ENCODE data around the gene P2RX6.

DNA sequence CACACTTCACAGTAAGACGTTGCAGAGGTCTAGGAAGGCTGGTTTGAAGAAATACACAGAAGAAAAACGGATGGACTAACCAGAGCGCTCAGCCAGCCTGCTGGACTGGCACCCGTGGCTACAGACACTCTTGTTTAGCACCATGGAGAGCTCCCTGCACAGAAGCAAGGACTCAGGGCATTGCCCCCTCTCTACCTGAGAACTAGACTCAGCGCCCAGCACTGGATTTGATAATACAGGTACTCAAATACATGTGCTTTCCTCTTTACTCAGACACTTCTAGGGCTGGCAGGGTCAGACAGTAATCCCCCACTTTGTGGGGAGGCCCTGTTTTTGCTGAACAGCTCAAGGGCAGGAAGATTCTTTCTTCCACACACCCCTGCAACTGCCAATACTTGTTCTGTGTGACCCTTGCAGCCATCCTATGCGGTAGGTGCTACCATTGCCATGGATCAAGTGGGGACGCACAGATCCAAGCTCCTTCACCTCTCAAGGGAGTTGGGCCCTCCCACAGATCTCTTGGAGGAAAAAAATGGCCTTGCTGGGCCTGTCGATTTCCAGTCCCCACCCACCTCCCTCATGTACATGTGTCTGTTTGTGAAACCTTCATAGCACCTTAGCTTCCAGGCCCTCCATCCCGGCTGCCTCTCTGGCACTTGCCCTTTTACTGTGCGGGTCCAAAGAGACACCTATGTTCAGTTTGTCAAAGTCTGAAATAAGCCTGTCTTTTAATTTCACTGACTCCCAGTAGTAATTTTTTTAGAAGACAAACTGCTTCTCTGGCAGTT lies 5.1 kb upstream of the P2RX6 start:
- TF ChIP-seq, protein P1, sequence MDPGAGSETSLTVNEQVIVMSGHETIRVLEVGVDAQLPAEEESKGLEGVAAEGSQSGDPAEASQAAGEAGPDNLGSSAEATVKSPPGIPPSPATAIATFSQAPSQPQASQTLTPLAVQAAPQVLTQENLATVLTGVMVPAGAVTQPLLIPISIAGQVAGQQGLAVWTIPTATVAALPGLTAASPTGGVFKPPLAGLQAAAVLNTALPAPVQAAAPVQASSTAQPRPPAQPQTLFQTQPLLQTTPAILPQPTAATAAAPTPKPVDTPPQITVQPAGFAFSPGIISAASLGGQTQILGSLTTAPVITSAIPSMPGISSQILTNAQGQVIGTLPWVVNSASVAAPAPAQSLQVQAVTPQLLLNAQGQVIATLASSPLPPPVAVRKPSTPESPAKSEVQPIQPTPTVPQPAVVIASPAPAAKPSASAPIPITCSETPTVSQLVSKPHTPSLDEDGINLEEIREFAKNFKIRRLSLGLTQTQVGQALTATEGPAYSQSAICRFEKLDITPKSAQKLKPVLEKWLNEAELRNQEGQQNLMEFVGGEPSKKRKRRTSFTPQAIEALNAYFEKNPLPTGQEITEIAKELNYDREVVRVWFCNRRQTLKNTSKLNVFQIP (CRISPR knock-in tag; IDR thresholded peaks at IDR 0.05; ENCODE audit: borderline replicate concordance, low read depth), result no peak
- TF ChIP-seq ZFP3 (CRISPR knock-in tag; IDR thresholded peaks at IDR 0.05) (no peak), PPARA (CRISPR knock-in tag; IDR thresholded peaks at IDR 0.05; ENCODE audit: borderline replicate concordance) (no peak), SNAI2 (CRISPR knock-in tag; IDR thresholded peaks at IDR 0.05) (no peak), CSDC2 (CRISPR knock-in tag; IDR thresholded peaks at IDR 0.05) (no peak), ZNF70 (CRISPR knock-in tag; IDR thresholded peaks at IDR 0.05) (no peak), ESRRG (CRISPR knock-in tag; IDR thresholded peaks at IDR 0.05) (no peak), RARB (CRISPR knock-in tag; IDR thresholded peaks at IDR 0.05) (no peak)
- TF ChIP-seq, protein P2, sequence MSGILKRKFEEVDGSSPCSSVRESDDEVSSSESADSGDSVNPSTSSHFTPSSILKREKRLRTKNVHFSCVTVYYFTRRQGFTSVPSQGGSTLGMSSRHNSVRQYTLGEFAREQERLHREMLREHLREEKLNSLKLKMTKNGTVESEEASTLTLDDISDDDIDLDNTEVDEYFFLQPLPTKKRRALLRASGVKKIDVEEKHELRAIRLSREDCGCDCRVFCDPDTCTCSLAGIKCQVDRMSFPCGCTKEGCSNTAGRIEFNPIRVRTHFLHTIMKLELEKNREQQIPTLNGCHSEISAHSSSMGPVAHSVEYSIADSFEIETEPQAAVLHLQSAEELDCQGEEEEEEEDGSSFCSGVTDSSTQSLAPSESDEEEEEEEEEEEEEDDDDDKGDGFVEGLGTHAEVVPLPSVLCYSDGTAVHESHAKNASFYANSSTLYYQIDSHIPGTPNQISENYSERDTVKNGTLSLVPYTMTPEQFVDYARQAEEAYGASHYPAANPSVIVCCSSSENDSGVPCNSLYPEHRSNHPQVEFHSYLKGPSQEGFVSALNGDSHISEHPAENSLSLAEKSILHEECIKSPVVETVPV (CRISPR knock-in tag; IDR thresholded peaks at IDR 0.05), result no peak

All from SK-N-SH treated with all-trans-retinoic acid at 6 μM for 48 hours (cell line).